ENCODE measurements around the gene SCAPER.

GRCh38 chr15:76533060-76533820 is 371.9 kb downstream of the SCAPER start:
- TF ChIP-seq CBFB (CRISPR knock-in tag; IDR thresholded peaks at IDR 0.05; ENCODE audit: low read depth) (no peak), CTCF (IDR thresholded peaks at IDR 0.05) (no peak), NFE2L1 (CRISPR knock-in tag; IDR thresholded peaks at IDR 0.05) (no peak), ZMAT4 (CRISPR knock-in tag; IDR thresholded peaks at IDR 0.05) (no peak)
- TF ChIP-seq, protein P1, sequence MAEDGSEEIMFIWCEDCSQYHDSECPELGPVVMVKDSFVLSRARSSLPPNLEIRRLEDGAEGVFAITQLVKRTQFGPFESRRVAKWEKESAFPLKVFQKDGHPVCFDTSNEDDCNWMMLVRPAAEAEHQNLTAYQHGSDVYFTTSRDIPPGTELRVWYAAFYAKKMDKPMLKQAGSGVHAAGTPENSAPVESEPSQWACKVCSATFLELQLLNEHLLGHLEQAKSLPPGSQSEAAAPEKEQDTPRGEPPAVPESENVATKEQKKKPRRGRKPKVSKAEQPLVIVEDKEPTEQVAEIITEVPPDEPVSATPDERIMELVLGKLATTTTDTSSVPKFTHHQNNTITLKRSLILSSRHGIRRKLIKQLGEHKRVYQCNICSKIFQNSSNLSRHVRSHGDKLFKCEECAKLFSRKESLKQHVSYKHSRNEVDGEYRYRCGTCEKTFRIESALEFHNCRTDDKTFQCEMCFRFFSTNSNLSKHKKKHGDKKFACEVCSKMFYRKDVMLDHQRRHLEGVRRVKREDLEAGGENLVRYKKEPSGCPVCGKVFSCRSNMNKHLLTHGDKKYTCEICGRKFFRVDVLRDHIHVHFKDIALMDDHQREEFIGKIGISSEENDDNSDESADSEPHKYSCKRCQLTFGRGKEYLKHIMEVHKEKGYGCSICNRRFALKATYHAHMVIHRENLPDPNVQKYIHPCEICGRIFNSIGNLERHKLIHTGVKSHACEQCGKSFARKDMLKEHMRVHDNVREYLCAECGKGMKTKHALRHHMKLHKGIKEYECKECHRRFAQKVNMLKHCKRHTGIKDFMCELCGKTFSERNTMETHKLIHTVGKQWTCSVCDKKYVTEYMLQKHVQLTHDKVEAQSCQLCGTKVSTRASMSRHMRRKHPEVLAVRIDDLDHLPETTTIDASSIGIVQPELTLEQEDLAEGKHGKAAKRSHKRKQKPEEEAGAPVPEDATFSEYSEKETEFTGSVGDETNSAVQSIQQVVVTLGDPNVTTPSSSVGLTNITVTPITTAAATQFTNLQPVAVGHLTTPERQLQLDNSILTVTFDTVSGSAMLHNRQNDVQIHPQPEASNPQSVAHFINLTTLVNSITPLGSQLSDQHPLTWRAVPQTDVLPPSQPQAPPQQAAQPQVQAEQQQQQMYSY (CRISPR knock-in tag; IDR thresholded peaks at IDR 0.05): no peak
- TF ChIP-seq, protein P2, sequence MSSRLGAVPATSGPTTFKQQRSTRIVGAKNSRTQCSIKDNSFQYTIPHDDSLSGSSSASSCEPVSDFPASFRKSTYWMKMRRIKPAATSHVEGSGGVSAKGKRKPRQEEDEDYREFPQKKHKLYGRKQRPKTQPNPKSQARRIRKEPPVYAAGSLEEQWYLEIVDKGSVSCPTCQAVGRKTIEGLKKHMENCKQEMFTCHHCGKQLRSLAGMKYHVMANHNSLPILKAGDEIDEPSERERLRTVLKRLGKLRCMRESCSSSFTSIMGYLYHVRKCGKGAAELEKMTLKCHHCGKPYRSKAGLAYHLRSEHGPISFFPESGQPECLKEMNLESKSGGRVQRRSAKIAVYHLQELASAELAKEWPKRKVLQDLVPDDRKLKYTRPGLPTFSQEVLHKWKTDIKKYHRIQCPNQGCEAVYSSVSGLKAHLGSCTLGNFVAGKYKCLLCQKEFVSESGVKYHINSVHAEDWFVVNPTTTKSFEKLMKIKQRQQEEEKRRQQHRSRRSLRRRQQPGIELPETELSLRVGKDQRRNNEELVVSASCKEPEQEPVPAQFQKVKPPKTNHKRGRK (CRISPR knock-in tag; IDR thresholded peaks at IDR 0.05; ENCODE audit: borderline replicate concordance): no peak

Data from WTC11 (cell line).